ENCODE data around the gene MELTF.
"Not testable (repeated sequence)": the region's sequence is repeated elsewhere in the genome, so short reads cannot be mapped to it uniquely, and the experiment has no call there.

MELTF gene

DNA sequence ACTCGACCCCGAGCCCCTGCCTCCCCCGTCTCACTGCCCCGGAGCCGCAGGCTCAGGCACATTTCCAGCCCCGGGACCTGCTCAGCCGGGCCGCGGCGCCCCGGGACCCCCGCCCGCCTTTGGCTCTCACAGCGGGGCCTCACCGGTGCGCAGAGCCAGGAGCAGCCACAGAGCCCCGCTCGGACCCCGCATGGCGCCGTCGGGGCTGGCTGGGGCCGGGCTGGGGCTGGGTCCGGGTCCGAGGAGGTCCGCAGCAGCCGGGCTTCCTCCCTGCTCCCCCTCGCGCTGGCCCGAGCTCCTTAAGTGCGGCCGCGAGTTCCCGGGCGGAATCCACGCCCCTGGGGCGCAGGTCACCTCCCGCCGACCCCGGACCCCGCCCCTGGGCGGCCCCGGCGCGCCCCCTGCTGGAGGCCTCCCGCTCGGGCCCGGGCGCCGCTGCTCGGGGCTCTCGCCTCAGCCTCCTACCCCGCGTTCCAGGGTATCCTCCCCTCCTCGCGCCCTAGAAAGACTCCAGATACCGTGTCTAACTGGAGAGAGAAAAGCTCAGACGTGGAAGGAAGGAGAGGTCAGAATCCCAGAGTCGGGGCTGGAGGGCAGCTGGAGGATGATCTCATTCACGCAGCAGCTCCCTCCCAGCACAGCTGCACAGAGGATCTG lies at the start of gene MELTF:
TSS of gene MELTF (minus strand) at position 307 of the 657 bp plus-strand sequence. CDS start at position 192, 115 bp downstream.
- H3K4me1 ChIP-seq (ENCODE audit: control insufficient read depth, low read depth, low read length) = no peaks in the 10 kb centered on the region
- peaks cover 17% of the 10 kb centered on the region for H3K27me3 ChIP-seq (ENCODE audit: control insufficient read depth, insufficient read depth, low read length)
- H3K27ac ChIP-seq (ENCODE audit: low read length) = no peak within 1 kb of the TSS
- H3K9ac ChIP-seq (ENCODE audit: low read length) = no peak within 1 kb of the TSS
- H3K36me3 ChIP-seq (ENCODE audit: control insufficient read depth, low read depth, low read length) = no peaks in the 10 kb centered on the region
- peak within 1 kb of the TSS; percentile 53 for H3K4me3 ChIP-seq (ENCODE audit: low read length)
- no peaks in the 10 kb centered on the region for H3K9me3 ChIP-seq (ENCODE audit: control insufficient read depth, low read depth, low read length)

GRCh38 chr3:197076415-197076814 lies 46.8 kb upstream of the MELTF start:
- no peaks in the 10 kb centered on the region for H3K27me3 ChIP-seq (ENCODE audit: control insufficient read depth, insufficient read depth, low read length)

DNA sequence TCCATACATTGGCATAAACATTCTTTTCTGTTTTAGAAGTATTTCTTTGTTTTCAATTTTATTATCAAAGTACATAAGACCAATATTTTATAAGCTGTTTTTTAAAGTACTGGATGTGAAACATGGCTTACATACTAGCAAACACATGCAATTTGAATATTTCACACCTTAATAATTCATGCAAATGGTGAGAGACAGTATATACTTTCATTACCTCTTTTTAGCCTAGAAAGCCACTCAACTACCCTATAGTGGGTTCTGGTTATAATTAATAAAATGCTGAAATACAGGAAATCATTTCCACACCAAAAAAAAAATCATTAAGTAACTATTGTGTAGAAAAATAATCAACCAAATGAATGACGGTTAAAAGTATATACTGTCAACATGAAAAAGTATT lies 38.5 kb upstream of the MELTF start:
- peaks cover 21% of the 10 kb centered on the region for H3K36me3 ChIP-seq (ENCODE audit: control insufficient read depth, low read depth, low read length)
- no peaks in the 10 kb centered on the region for H3K27me3 ChIP-seq (ENCODE audit: control insufficient read depth, insufficient read depth, low read length)
- no peak overlapping the region for H3K4me3 ChIP-seq (ENCODE audit: low read length)

More at GRCh38 chr3:197076415-197076814, 46.8 kb upstream of the MELTF start:
- H3K4me3 ChIP-seq (ENCODE audit: low read length) = no peak overlapping the region
- H3K4me1 ChIP-seq (ENCODE audit: control insufficient read depth, low read depth, low read length) = no peaks in the 10 kb centered on the region
- H3K27ac ChIP-seq (ENCODE audit: low read length) = no peak overlapping the region
- no peak overlapping the region for H3K9ac ChIP-seq (ENCODE audit: low read length)
- no peaks in the 10 kb centered on the region for H3K9me3 ChIP-seq (ENCODE audit: control insufficient read depth, low read depth, low read length)
- peaks cover 18% of the 10 kb centered on the region for H3K36me3 ChIP-seq (ENCODE audit: control insufficient read depth, low read depth, low read length)

DNA sequence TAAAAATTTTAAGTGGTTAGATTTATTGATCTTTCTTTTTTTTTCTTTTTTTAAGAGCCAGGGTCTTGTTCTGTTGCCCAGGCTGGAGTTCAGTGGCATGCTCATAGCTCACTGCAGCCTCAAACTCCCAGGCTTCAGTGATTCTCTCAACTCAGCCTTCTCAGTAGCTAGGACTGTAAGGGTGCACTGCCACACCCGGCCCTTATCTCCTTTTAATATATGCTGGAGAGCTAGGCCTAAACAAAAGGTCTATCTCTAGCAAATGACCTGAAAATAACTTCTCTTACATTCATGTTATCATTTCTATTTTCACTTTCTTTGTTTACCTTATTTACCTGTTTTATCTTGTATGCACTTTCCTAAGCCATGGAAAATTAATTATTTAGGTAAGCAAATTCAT lies 35.2 kb upstream of the MELTF start:
- Histone ChIP-seq H3K9me3 (ENCODE audit: control insufficient read depth, low read depth, low read length) (no peaks in the 10 kb centered on the region), H3K4me3 (ENCODE audit: low read length) (no peak overlapping the region), H3K4me1 (ENCODE audit: control insufficient read depth, low read depth, low read length) (no peaks in the 10 kb centered on the region), H3K36me3 (ENCODE audit: control insufficient read depth, low read depth, low read length) (peaks cover 25% of the 10 kb centered on the region), H3K27ac (ENCODE audit: low read length) (no peak overlapping the region), H3K27me3 (ENCODE audit: control insufficient read depth, insufficient read depth, low read length) (no peaks in the 10 kb centered on the region), H3K9ac (ENCODE audit: low read length) (no peak overlapping the region)

More for the DNA sequence above, 38.5 kb upstream of the MELTF start:
- Histone ChIP-seq H3K4me1 (ENCODE audit: control insufficient read depth, low read depth, low read length) (no peaks in the 10 kb centered on the region), H3K9ac (ENCODE audit: low read length) (no peak overlapping the region), H3K27ac (ENCODE audit: low read length) (no peak overlapping the region), H3K9me3 (ENCODE audit: control insufficient read depth, low read depth, low read length) (no peaks in the 10 kb centered on the region)

DNA sequence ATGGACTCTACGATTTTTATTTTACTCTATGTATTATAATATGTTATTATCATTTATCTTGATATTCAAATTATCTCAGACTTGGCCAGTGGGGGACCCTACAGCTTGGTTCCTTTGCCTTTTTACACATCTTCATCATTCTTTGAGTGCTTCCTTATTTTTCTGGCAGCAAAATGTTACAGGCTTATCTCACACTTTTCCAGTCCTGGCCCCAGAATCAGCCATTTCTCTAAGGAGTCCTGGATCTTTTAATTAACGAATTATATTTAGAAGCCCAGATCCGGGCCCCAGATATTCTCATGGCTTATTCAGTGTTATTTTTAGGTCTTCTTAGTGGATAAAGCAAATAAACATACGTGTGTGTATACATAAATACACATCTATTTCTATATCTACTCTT lies 32.8 kb upstream of the MELTF start:
- H3K9ac ChIP-seq (ENCODE audit: low read length) = no peak overlapping the region
- no peak overlapping the region for H3K27ac ChIP-seq (ENCODE audit: low read length)
- peaks cover 41% of the 10 kb centered on the region for H3K36me3 ChIP-seq (ENCODE audit: control insufficient read depth, low read depth, low read length)
- no peaks in the 10 kb centered on the region for H3K27me3 ChIP-seq (ENCODE audit: control insufficient read depth, insufficient read depth, low read length)
- H3K9me3 ChIP-seq (ENCODE audit: control insufficient read depth, low read depth, low read length) = no peaks in the 10 kb centered on the region
- no peak overlapping the region for H3K4me3 ChIP-seq (ENCODE audit: low read length)
- no peaks in the 10 kb centered on the region for H3K4me1 ChIP-seq (ENCODE audit: control insufficient read depth, low read depth, low read length)

- not testable (repeated sequence) for H3K4me3 ChIP-seq (ENCODE audit: low read length)
Observed at GRCh38 chr3:197051637-197052036, 22.0 kb upstream of the MELTF start.

DNA sequence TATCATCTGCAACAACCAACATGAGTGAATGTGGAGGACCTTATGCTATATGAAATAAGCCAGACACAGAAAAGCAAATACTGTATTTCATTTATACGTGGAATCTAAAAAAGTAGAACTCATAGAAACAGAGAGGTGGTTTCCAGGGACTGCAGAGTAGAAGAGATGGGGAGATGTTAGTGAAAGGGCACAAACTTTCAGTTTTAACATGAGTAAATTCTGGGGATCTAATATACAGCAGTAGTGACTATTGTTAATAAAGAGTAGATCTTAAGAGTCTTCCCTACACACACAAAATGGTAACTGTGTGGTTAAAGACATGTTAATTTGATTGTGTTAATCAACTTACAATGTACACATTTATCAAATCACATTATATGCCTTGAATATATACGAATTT lies 20.9 kb upstream of the MELTF start:
- no peak overlapping the region for H3K4me3 ChIP-seq (ENCODE audit: low read length)
- H3K27ac ChIP-seq (ENCODE audit: low read length) = no peak overlapping the region
- peaks cover 18% of the 10 kb centered on the region for H3K36me3 ChIP-seq (ENCODE audit: control insufficient read depth, low read depth, low read length)
- H3K27me3 ChIP-seq (ENCODE audit: control insufficient read depth, insufficient read depth, low read length) = no peaks in the 10 kb centered on the region
- no peaks in the 10 kb centered on the region for H3K4me1 ChIP-seq (ENCODE audit: control insufficient read depth, low read depth, low read length)
- H3K9me3 ChIP-seq (ENCODE audit: control insufficient read depth, low read depth, low read length) = no peaks in the 10 kb centered on the region
- H3K9ac ChIP-seq (ENCODE audit: low read length) = no peak overlapping the region

More at GRCh38 chr3:197051637-197052036, 22.0 kb upstream of the MELTF start:
- not testable (repeated sequence) for H3K4me1 ChIP-seq (ENCODE audit: control insufficient read depth, low read depth, low read length); H3K9me3 ChIP-seq (ENCODE audit: control insufficient read depth, low read depth, low read length); H3K27me3 ChIP-seq (ENCODE audit: control insufficient read depth, insufficient read depth, low read length); H3K9ac ChIP-seq (ENCODE audit: low read length); H3K27ac ChIP-seq (ENCODE audit: low read length)
- peaks cover 25% of the 10 kb centered on the region for H3K36me3 ChIP-seq (ENCODE audit: control insufficient read depth, low read depth, low read length)

- Histone ChIP-seq H3K4me1 (ENCODE audit: control insufficient read depth, low read depth, low read length) (no peaks in the 10 kb centered on the region), H3K9me3 (ENCODE audit: control insufficient read depth, low read depth, low read length) (no peaks in the 10 kb centered on the region), H3K9ac (ENCODE audit: low read length) (no peak overlapping the region), H3K36me3 (ENCODE audit: control insufficient read depth, low read depth, low read length) (peaks cover 18% of the 10 kb centered on the region), H3K27ac (ENCODE audit: low read length) (no peak overlapping the region), H3K4me3 (ENCODE audit: low read length) (no peak overlapping the region), H3K27me3 (ENCODE audit: control insufficient read depth, insufficient read depth, low read length) (no peaks in the 10 kb centered on the region)
Observed at GRCh38 chr3:197042539-197042938, 12.9 kb upstream of the MELTF start.

DNA sequence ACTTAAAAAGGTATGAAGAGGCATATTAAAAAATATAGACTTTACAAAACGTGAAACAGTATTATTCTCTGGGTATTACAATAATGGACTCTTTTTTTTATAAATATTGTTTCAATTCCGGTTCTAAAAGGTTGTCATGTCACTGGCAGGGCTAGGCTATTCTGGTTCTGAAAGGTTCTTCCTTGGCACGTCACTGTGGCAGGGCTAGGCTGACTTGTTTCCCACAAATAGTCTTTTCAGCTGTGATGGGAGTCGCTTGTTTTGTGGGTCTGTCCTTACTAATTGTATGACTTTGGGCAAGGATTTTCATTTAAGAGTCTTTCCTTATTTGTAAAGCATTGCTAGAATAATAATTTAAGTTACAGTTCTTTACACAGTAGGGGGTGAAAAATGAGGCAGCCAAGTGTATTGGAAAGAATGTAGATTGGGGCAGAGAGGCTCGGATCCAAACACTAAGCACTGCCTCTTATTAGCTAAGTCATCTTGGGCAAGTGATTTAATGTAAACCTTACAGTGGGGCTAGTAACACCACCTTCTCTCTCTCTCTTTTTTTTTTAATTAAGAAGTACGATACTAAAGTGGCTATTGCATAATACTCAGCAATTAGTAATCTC lies 12.4 kb upstream of the MELTF start:
- Histone ChIP-seq H3K27me3 (ENCODE audit: control insufficient read depth, insufficient read depth, low read length) (no peaks in the 10 kb centered on the region), H3K27ac (ENCODE audit: low read length) (no peak overlapping the region), H3K4me3 (ENCODE audit: low read length) (no peak overlapping the region), H3K9me3 (ENCODE audit: control insufficient read depth, low read depth, low read length) (no peaks in the 10 kb centered on the region), H3K4me1 (ENCODE audit: control insufficient read depth, low read depth, low read length) (no peaks in the 10 kb centered on the region), H3K36me3 (ENCODE audit: control insufficient read depth, low read depth, low read length) (peaks cover 18% of the 10 kb centered on the region), H3K9ac (ENCODE audit: low read length) (no peak overlapping the region)

DNA sequence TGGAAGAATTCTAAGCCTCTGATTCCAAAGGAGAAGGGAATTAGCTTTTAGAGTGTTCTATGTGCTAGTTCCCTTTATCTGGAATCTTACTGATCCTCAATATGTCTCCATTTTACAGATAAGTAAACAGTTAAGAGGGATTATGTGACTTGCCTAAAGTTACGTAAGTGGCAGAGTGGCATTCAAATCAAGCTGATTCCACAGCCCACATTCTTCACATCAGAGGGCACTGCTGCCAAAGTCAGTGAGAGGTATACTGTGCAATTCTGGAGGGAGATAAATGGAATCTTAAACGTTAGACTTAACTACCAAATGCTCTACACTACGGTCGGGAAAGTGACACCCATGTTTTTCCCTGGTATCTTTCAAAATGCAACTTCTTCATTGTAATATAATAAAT lies 11.0 kb upstream of the MELTF start:
- Histone ChIP-seq H3K4me1 (ENCODE audit: control insufficient read depth, low read depth, low read length) (no peaks in the 10 kb centered on the region), H3K4me3 (ENCODE audit: low read length) (no peak overlapping the region), H3K9me3 (ENCODE audit: control insufficient read depth, low read depth, low read length) (no peaks in the 10 kb centered on the region), H3K27me3 (ENCODE audit: control insufficient read depth, insufficient read depth, low read length) (peaks cover 4% of the 10 kb centered on the region), H3K9ac (ENCODE audit: low read length) (no peak overlapping the region), H3K27ac (ENCODE audit: low read length) (no peak overlapping the region), H3K36me3 (ENCODE audit: control insufficient read depth, low read depth, low read length) (peaks cover 14% of the 10 kb centered on the region)

DNA sequence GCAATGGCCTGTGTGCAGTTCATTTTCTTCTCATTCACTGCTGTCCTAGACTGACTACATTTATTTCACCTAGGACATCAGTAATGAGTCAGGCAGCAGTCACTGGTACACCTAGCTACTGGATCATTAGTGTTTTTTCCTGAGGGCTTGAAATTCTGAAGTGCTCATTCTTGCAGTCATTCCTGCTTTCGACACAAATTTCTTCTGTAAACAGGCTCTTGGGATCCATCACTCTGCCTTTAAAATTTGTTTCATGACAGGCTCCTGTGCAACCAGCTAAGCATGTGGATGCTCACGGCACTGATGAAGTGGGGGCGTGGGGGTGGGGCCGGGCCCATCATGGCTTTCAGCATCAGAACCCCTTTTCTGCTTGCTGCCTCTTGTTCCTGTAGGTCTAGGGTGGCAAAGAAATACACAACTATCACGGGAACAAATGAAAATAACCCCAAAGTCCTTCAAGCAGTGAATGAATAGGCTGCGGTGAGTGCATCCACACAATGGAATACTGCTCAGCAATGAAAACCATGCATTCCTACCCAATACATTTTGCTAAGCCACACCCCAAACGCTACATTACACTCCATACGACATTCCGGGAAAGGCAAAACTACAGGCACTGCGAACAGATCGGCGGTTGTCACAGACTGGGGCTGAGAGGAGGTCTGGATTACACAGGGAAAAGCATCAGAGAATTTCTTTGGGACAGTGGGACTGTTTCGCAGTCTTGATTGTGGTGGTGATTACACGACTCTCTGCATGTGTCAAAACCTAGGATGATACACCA lies 9.3 kb upstream of the MELTF start:
- Histone ChIP-seq H3K9ac (ENCODE audit: low read length) (no peak overlapping the region), H3K36me3 (ENCODE audit: control insufficient read depth, low read depth, low read length) (peaks cover 6% of the 10 kb centered on the region), H3K4me3 (ENCODE audit: low read length) (no peak overlapping the region), H3K27ac (ENCODE audit: low read length) (no peak overlapping the region), H3K27me3 (ENCODE audit: control insufficient read depth, insufficient read depth, low read length) (peaks cover 6% of the 10 kb centered on the region), H3K4me1 (ENCODE audit: control insufficient read depth, low read depth, low read length) (no peaks in the 10 kb centered on the region), H3K9me3 (ENCODE audit: control insufficient read depth, low read depth, low read length) (no peaks in the 10 kb centered on the region)

Data from iPS-18a (cell line).